Sigmoid colon (tissue), 7 donors: Measurements from ENCODE around the gene MTERF1. TPM values are rescaled to one million over a fixed set of nuclear protein-coding genes. Genes with fewer than 3 reads are reported as not detected.

Source experiments
- DNase-seq: peaks from one replicate; pipeline ENCODE4 v3.0.0-alpha.2; 2019
- H3K27ac ChIP-seq, 4 donors: fragments of 200-600 bp; sonication (generic); one replicate each; pipeline ENCODE4 v1.5.1; 2016 to 2019; ENCODE audit warnings: mild to moderate bottlenecking in 1 of 4
- H3K27me3 ChIP-seq, 3 donors: fragments of 200-600 bp; sonication (generic); one replicate each; pipeline ENCODE4 v1.5.1; 2019; ENCODE audit warnings: mild to moderate bottlenecking in 1 of 3
- H3K36me3 ChIP-seq, 4 donors: fragments of 200-600 bp; sonication (generic); one replicate each; pipeline ENCODE4 v1.5.1; 2016 to 2019
- H3K4me1 ChIP-seq, 4 donors: fragments of 200-600 bp; sonication (generic); one replicate each; pipeline ENCODE4 v1.5.1; 2017 to 2019
- H3K4me3 ChIP-seq, 4 donors: fragments of 200-600 bp; sonication (generic); one replicate each; pipeline ENCODE4 v1.5.1; 2017 to 2019; ENCODE audit warnings: mild to moderate bottlenecking in 2 of 4, moderate library complexity in 1 of 4
- H3K9me3 ChIP-seq, 4 donors: fragments of 200-600 bp in 3 of 4; sonication (generic) in 3 of 4; one replicate each; pipeline versions ENCODE4 v1.5.1 to v1.6.1; 2013 to 2019
- CTCF ChIP-seq, 4 experiments: fragments of 450-650 bp in 3 of 4; fragments of 200-600 bp in 1 of 4; IDR thresholded peaks; one replicate each; pipeline ENCODE4 v1.5.1; 2016 to 2019; ENCODE audit warnings: antibody characterized with exemption in 4 of 4, mild to moderate bottlenecking in 3 of 4, moderate library complexity in 2 of 4
- EP300 ChIP-seq, 4 donors: sonication (generic); formaldehyde crosslinking; IDR thresholded peaks; one replicate each; pipeline ENCODE4 v1.6.1; 2017; ENCODE audit warnings: antibody characterized with exemption in 4 of 4
- POLR2A ChIP-seq, 2 donors: fragments of 450-650 bp; IDR thresholded peaks; one replicate each; pipeline ENCODE4 v1.6.1; 2016; ENCODE audit warnings: antibody characterized with exemption in 2 of 2, mild to moderate bottlenecking in 2 of 2, moderate library complexity in 2 of 2
- POLR2AphosphoS5 ChIP-seq, 4 donors: sonication (generic); formaldehyde crosslinking; IDR thresholded peaks; one replicate each; pipeline ENCODE4 v1.6.1; 2017; ENCODE audit warnings: antibody characterized with exemption in 4 of 4
- WGBS, 2 donors: extraction: QIAGEN DNeasy Blood & Tissue Kit; methylation state at CpG; one replicate each; pipeline ENCODE4 v1.1.7; 2013; 5-methylcytosine and 5-hydroxymethylcytosine counted together
- intact Hi-C: fragments of 100-400 bp; cut with DNase I; formaldehyde crosslinking; loops from one replicate; pipeline ENCODE4 v1.15.1; 2023
- polyA plus RNA-seq, 3 donors: library from polyadenylated mRNA; stranded (reverse); fragments of 200-250 nt; gene quantifications; one replicate each; pipeline ENCODE4 v1.2.3, GENCODE V29; 2013
- total RNA-seq, 4 donors: library from RNA; depleted of rRNA; stranded (reverse); fragments of >200 nt; gene quantifications; one replicate each; pipeline ENCODE4 v1.1.0, GENCODE V29; 2016
- donor health status: healthy with polysubstance abuse.
- donor health status: Bipolar disorder and iron deficiency.
- donor health status: healthy.

The MTERF1 gene
- total RNA-seq (10 to 100 TPM in 1 of 4 donors, 1 to 10 TPM in 3; 8.3 to 11.4 (median 9.1) TPM), polyA plus RNA-seq (10 to 100 TPM in 1 of 3 donors, 1 to 10 TPM in 2; 6.6 to 11.6 (median 9.8) TPM)

GRCh38 chr7:91880413-91881241 lies at the start of gene MTERF1:
Gene MTERF1 (minus strand): TSS chr7:91880702. CDS start chr7:91880083, 619 bp downstream.
- H3K27ac ChIP-seq, result peak within 1 kb of the TSS; percentile 61 to 73 (median 63)
- H3K4me3 ChIP-seq, result peak within 1 kb of the TSS; percentile 69 to 85 (median 76)
- no peaks in the 10 kb centered on the region for H3K36me3 ChIP-seq
- no peaks in the 10 kb centered on the region for H3K9me3 ChIP-seq
- WGBS, 2 donors, result 5% methylated on average over 43 of the region's 43 CpGs
- H3K27me3 ChIP-seq, result no peaks in the 10 kb centered on the region
- peak; percentile 95 for DNase-seq
- intact Hi-C loops, result loop anchor here (1.0 to 10.0 kb wide), 6 partner anchors 60 to 793 kb away; partner anchors contain the start of genes AKAP9 and CYP51A1
- peaks cover 0 to 16% (median 12%) of the 10 kb centered on the region in 4 donors for H3K4me1 ChIP-seq
- TF ChIP-seq CTCF (IDR thresholded peaks at IDR 0.05) (peak; percentile 90 to 93 (median 93)), EP300 (IDR thresholded peaks at IDR 0.05) (no peak), POLR2A (IDR thresholded peaks at IDR 0.05) (no peak), POLR2AphosphoS5 (IDR thresholded peaks at IDR 0.05) (peak in 3 of 4 donors; percentile 48 to 60 (median 57))

GRCh38 chr7:91929463-91929862 lies 49.0 kb upstream of the MTERF1 start:
- no peaks in the 10 kb centered on the region for H3K4me1 ChIP-seq
- no peak overlapping the region for H3K4me3 ChIP-seq
- no peaks in the 10 kb centered on the region for H3K9me3 ChIP-seq
- no peaks in the 10 kb centered on the region for H3K36me3 ChIP-seq
- 74 to 89% methylated on average over 3 of the region's 3 CpGs for WGBS, 2 donors
- H3K27ac ChIP-seq, result no peak overlapping the region
- no peak for DNase-seq
- H3K27me3 ChIP-seq, result no peaks in the 10 kb centered on the region
- no peak for TF ChIP-seq POLR2A (IDR thresholded peaks at IDR 0.05)
- no peak for TF ChIP-seq CTCF (IDR thresholded peaks at IDR 0.05)
- no peak for TF ChIP-seq EP300 (IDR thresholded peaks at IDR 0.05)
- TF ChIP-seq POLR2AphosphoS5 (IDR thresholded peaks at IDR 0.05), result no peak
- intact Hi-C loops, result no loop called here

- intact Hi-C loops, result no loop called here
- H3K4me3 ChIP-seq, result no peak overlapping the region
- H3K36me3 ChIP-seq, result no peaks in the 10 kb centered on the region
- H3K4me1 ChIP-seq, result no peaks in the 10 kb centered on the region
- DNase-seq, result no peak
- TF ChIP-seq POLR2AphosphoS5 (IDR thresholded peaks at IDR 0.05) (no peak), EP300 (IDR thresholded peaks at IDR 0.05) (no peak), CTCF (IDR thresholded peaks at IDR 0.05) (no peak), POLR2A (IDR thresholded peaks at IDR 0.05) (no peak)
- no peaks in the 10 kb centered on the region for H3K9me3 ChIP-seq
- 77 to 88% methylated on average over 6 of the region's 6 CpGs for WGBS, 2 donors
- no peaks in the 10 kb centered on the region for H3K27me3 ChIP-seq
- no peak overlapping the region for H3K27ac ChIP-seq
Measured at GRCh38 chr7:91927912-91928311, 47.4 kb upstream of the MTERF1 start.

- no peaks in the 10 kb centered on the region for H3K4me1 ChIP-seq
- no peaks in the 10 kb centered on the region for H3K9me3 ChIP-seq
- DNase-seq, result no peak
- WGBS, 2 donors, result 50 to 66% methylated on average over 4 of the region's 4 CpGs
- H3K4me3 ChIP-seq, result no peak overlapping the region
- H3K27me3 ChIP-seq, result no peaks in the 10 kb centered on the region
- intact Hi-C loops, result no loop called here
- H3K27ac ChIP-seq, result no peak overlapping the region
- H3K36me3 ChIP-seq, result no peaks in the 10 kb centered on the region
- TF ChIP-seq CTCF (IDR thresholded peaks at IDR 0.05) (no peak), EP300 (IDR thresholded peaks at IDR 0.05) (no peak), POLR2AphosphoS5 (IDR thresholded peaks at IDR 0.05) (no peak), POLR2A (IDR thresholded peaks at IDR 0.05) (no peak)
Measured at GRCh38 chr7:91922857-91923256, 42.4 kb upstream of the MTERF1 start.
